Natural killer cell treated with Interleukin-12 subunit alpha and Interleukin-12 subunit beta and Interleukin-15 and Interleukin-18, amount 100 ng/mL, for 72 hours (primary cell): ENCODE data around the gene PARP1. TPM values are rescaled to one million over a fixed set of nuclear protein-coding genes. Genes with fewer than 3 reads are reported as not detected.
"Not testable (repeated sequence)": the region's sequence is repeated elsewhere in the genome, so short reads cannot be mapped to it uniquely, and the experiment has no call there.

Source experiments
- ATAC-seq, 2 donors: fragments of 150-1000 bp; cut with Tn5 transposase in 1 of 2; sonication (Bioruptor Pico), chemical (Tn5 transposase) in 1 of 2; 2 replicates each; pipeline ENCODE4 v1.10.0; 2021
- DNase-seq: peaks from one replicate; pipeline ENCODE4 v3.0.0; 2022; ENCODE audit warnings: low spot score
- H3K27ac Mint-ChIP-seq, 2 donors: 1 replicate in 1 of 2; 2 replicates in 1 of 2; pipeline ENCODE4 v1.8.0; 2022; ENCODE audit warnings: mixed read lengths in 2 of 2, mild to moderate bottlenecking in 1 of 2, moderate library complexity in 1 of 2
- H3K27me3 Mint-ChIP-seq, 2 donors: 1 replicate in 1 of 2; 2 replicates in 1 of 2; pipeline ENCODE4 v1.8.0; 2022; ENCODE audit warnings: mixed read lengths in 2 of 2
- H3K36me3 Mint-ChIP-seq: one replicate; pipeline ENCODE4 v1.8.0; 2022; ENCODE audit warnings: mixed read lengths
- H3K4me1 Mint-ChIP-seq, 2 donors: 1 replicate in 1 of 2; 2 replicates in 1 of 2; pipeline ENCODE4 v1.8.0; 2022; ENCODE audit warnings: low read depth in 2 of 2, mixed read lengths in 2 of 2, mild to moderate bottlenecking in 1 of 2
- H3K4me3 Mint-ChIP-seq: one replicate; pipeline ENCODE4 v1.8.0; 2022; ENCODE audit warnings: mixed read lengths
- H3K9me3 Mint-ChIP-seq: 2 replicates; pipeline ENCODE4 v1.8.0; 2022; ENCODE audit warnings: mixed read lengths
- total RNA-seq, 2 donors: library from RNA; stranded (reverse); gene quantifications; one replicate each; pipeline ENCODE4 v1.2.3, GENCODE V29; 2022

PARP1 gene
- total RNA-seq, 2 donors from 2014 or later = 138 to 246 TPM

DNA sequence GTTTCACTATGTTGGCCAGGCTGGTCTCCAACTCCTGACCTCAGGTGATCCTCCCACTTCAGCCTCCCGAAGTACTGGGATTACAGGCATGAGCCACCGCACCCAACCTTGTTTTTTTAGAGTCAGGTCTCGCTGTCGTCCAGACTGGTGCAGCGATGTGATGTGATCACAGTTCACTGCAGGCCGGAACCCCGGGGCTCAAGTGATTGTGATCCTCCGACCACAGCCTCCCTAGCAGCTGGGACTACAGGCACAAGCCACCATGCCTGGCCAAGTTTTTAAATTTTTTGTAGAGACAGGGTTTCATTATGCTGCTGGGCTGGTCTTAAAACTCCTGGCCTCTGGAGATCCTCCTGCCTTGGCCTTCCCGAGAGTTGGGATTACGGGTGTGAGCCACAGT lies 52.9 kb downstream of the PARP1 start:
- ATAC-seq (no peak), DNase-seq (no peak)
- Mint-ChIP-seq H3K27me3 (peaks cover 0 to 2% of the 10 kb centered on the region in 2 donors), H3K4me3 (no peak overlapping the region), H3K36me3 (no peaks in the 10 kb centered on the region), H3K27ac (no peak overlapping the region), H3K4me1 (no peaks in the 10 kb centered on the region), H3K9me3 (no peaks in the 10 kb centered on the region)

DNA sequence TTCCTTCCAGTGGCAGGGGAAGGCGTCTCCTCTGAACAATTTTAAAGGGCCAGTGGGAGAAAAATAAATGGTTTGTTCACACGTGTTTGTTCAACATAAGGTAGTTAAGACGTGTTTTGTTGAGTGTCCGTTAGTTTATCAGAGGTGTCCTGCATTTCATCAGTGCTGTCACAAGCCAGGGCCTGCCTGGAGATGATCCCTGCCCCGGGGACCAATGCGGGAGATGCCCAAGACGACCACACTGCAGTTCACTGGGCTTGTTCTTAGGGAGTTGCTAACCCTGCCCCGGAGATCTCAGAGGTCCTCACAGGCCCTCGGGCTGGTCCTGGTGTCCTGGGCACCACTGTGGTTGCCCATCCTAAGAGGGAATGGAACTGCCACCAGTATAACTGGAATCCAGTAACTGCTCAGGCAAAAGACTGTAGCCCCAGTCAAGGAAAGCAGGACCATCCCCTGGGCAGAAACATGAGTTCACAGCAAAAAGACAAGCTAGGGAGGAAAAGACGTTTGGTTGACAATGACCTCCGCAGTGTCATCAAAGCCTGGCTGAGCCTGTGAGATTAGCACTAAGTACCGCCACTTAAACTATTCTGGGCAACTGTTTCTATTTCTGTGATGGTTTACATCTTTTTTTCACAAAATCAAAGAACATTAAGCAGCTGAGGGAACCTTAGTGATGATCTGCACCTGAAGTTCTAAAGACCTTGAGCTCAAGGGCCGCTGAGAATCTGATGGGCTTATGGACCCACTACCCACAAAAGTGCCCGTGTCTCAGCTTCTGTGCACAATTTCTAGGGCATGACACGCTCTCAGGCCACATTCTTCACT lies 54.0 kb downstream of the PARP1 start:
- Mint-ChIP-seq H3K4me3 (no peak overlapping the region), H3K27me3 (peaks cover 0 to 2% of the 10 kb centered on the region in 2 donors), H3K4me1 (no peaks in the 10 kb centered on the region), H3K27ac (no peak overlapping the region), H3K36me3 (no peaks in the 10 kb centered on the region), H3K9me3 (no peaks in the 10 kb centered on the region)
- no peak for DNase-seq
- no peak for ATAC-seq

DNA sequence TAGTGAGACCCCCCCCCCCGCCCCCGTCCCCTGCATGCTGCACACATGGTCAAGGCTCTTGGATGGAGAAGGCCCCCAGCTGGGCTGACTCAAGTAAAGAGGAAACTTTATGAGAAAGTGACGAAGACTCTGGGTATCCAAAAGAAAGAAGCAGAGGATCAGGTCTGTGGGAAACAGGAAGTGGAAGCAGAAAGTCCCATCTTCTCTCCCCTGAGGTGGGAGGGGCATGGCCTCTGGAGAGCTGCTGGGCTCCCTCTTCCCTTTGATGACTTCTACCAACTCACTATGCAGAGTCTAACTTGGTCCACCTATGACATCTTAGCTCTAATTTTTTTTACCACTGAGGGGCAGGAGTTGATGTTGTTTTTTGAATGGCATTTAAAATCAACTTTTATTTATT lies 56.2 kb downstream of the PARP1 start:
- Mint-ChIP-seq H3K36me3 (no peaks in the 10 kb centered on the region), H3K27me3 (peaks cover 0 to 4% of the 10 kb centered on the region in 2 donors), H3K27ac (no peak overlapping the region), H3K9me3 (no peaks in the 10 kb centered on the region), H3K4me1 (no peaks in the 10 kb centered on the region), H3K4me3 (no peak overlapping the region)
- DNase-seq (no peak), ATAC-seq (no peak)

DNA sequence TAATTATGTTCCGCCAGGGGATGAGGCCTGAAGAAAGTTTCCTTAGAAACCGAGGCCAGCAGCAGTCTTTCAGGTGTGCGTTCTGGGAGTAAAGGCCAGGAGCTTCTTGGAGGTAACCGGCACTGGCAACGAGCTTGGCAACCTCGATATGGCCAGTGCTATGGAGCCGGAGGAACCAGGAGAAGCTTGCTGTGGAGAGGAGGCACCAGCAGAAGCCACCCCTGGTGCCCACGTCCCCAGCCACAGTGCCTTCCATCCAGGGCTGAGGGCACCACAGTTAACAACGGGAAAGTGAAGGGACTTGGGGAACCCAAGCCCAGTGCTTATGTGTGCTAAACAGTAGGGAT lies 57.4 kb downstream of the PARP1 start:
- ATAC-seq = no peak

DNA sequence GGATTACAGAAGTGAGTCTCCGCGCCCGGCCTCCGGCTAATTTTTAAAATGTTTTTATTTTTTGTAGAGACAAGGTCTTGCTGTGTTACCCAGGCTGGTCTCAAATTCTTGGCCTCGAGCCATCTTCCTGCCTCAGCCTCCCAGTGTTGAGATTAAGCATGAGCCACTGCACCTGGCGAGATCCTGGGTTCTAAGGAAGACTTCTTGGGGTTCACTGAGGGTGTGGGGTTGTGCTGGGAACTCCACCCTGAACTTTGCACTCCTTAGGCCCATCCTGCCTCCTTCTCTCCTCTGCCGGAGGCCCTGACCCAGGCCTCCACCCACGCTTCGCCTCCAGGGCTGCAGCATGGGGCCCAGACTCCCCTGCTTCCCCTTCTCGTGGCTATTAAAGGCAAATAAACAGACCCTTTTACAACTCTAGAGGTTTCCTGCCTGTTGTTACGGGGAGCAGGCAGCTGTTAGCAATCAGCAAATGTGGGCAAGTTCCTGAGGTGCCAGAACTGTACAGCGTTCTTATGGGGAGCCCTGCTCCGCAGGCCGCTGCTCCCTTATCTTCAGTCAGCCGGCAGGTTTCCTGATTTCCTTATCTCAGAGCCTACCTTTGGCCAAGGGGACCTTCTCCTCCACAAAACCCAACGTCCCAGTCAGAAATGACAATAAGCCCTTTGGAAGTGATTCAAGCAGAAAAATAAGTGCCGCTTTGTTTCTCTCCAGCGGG lies 57.9 kb downstream of the PARP1 start:
- Mint-ChIP-seq H3K27ac (no peak overlapping the region), H3K4me3 (no peak overlapping the region), H3K36me3 (no peaks in the 10 kb centered on the region), H3K27me3 (peaks cover 0 to 4% of the 10 kb centered on the region in 2 donors), H3K9me3 (no peaks in the 10 kb centered on the region), H3K4me1 (no peaks in the 10 kb centered on the region)
- DNase-seq (no peak), ATAC-seq (no peak)

More for the DNA sequence above, 57.4 kb downstream of the PARP1 start:
- Mint-ChIP-seq H3K9me3 (no peaks in the 10 kb centered on the region), H3K4me1 (no peaks in the 10 kb centered on the region), H3K4me3 (no peak overlapping the region), H3K36me3 (no peaks in the 10 kb centered on the region), H3K27me3 (peaks cover 0 to 4% of the 10 kb centered on the region in 2 donors), H3K27ac (no peak overlapping the region)
- DNase-seq = no peak

DNA sequence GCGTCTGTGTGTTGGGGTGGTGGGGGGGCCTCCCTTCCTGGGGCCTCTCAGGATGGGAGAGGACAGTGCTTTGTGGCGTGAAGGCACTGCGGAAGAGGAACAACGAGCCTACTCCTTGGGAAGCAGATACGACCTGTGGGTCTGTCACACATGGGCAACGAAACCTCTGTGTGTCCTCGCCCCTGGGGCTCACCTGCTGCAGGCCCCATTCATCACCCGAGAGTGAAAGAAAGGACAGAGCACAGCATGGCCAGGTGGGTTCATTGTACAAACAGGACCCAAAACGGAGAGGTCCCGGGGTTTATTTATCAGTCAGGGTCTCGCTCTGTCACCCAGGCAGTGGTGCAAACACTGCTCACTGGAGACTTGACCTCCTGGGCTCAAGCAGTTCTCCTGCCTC lies 58.8 kb downstream of the PARP1 start:
- no peaks in the 10 kb centered on the region for H3K4me1 Mint-ChIP-seq
- no peak overlapping the region for H3K4me3 Mint-ChIP-seq
- DNase-seq = no peak
- H3K27ac Mint-ChIP-seq = no peak overlapping the region
- peak in 1 of 2 donors; percentile 37 for ATAC-seq
- peaks cover 0 to 4% of the 10 kb centered on the region in 2 donors for H3K27me3 Mint-ChIP-seq
- H3K9me3 Mint-ChIP-seq = no peaks in the 10 kb centered on the region
- no peaks in the 10 kb centered on the region for H3K36me3 Mint-ChIP-seq

DNA sequence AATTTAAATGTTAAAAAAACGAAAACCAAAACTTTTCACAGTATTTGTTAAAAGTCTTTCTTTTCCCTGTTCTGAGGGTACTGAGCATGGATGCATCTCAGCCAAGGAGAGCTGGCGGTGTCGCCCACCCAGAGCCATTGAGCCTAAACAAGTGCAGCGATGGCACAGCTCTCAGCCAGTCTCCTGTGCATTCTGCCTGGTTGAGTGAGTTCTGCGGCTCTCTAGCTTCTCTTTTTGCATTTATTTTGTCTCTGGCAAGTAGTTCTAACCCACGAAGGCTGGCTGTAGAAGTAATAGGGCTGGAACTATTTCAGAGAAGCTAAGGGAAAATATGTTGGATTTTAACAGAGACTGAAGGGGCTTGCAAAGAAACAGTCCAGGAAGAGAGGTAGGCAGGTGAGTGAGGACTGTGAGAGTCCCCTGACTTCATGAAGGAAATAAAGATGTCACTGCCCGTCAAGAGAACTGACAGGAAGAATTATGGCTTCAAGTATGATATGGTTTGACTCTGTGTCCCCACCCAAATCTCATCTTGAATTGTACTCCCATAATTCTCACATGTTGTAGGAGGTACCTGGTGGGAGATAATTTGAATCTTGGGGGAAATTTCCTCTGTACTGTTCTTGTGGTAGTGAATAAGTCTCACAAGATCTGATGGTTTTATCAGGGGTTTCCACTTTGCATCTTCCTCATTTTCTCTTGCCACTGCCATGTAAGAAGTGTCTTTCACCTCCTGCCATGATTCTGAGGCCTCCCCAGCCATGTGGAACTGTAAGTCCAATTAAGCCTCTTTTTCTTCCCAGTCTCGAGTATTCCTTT lies 63.2 kb downstream of the PARP1 start:
- Mint-ChIP-seq H3K4me1 (no peaks in the 10 kb centered on the region), H3K36me3 (peaks cover 4% of the 10 kb centered on the region), H3K9me3 (no peaks in the 10 kb centered on the region), H3K27me3 (peaks cover 0 to 11% of the 10 kb centered on the region in 2 donors), H3K4me3 (no peak overlapping the region), H3K27ac (no peak overlapping the region)
- ATAC-seq (no peak), DNase-seq (no peak)

DNA sequence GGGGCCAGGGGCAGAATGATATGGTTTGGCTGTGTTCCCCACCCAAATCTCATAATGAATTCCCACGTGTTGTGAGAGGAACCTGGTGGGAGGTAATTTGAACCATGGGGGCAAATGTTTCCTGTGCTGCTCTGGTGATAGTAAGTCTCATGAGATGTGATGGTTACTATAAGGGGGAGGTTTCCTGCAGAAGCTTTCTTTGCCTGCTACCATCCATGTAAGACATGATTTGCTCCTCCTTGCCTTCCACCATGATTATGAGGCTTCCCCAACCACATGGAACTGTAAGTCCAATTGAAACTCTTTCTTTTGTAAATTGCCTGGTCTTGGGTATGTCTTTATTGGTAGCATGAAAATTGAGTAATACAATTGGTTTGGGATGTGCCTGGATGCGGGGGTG lies 65.2 kb downstream of the PARP1 start:
- H3K4me1 Mint-ChIP-seq = no peaks in the 10 kb centered on the region
- H3K4me3 Mint-ChIP-seq = no peak overlapping the region
- DNase-seq (no peak), ATAC-seq (no peak)
- no peak overlapping the region for H3K27ac Mint-ChIP-seq
- H3K27me3 Mint-ChIP-seq = peaks cover 0 to 9% of the 10 kb centered on the region in 2 donors
- peaks cover 4% of the 10 kb centered on the region for H3K36me3 Mint-ChIP-seq
- H3K9me3 Mint-ChIP-seq = no peaks in the 10 kb centered on the region

GRCh38 chr1:226340111-226340510 lies 67.8 kb downstream of the PARP1 start:
- H3K4me1 Mint-ChIP-seq, H3K36me3 Mint-ChIP-seq, DNase-seq, H3K9me3 Mint-ChIP-seq, H3K4me3 Mint-ChIP-seq, H3K27ac Mint-ChIP-seq, ATAC-seq: not testable (repeated sequence)
- H3K27me3 Mint-ChIP-seq = peaks cover 0 to 12% of the 10 kb centered on the region in 2 donors

GRCh38 chr1:226337276-226337875 lies 70.5 kb downstream of the PARP1 start:
- Mint-ChIP-seq H3K27ac (no peak overlapping the region), H3K9me3 (no peaks in the 10 kb centered on the region), H3K36me3 (peaks cover 4% of the 10 kb centered on the region), H3K4me3 (no peak overlapping the region), H3K27me3 (peaks cover 0 to 12% of the 10 kb centered on the region in 2 donors), H3K4me1 (peaks cover 5 to 10% of the 10 kb centered on the region in 2 donors)
- DNase-seq = no peak
- no peak for ATAC-seq

DNA sequence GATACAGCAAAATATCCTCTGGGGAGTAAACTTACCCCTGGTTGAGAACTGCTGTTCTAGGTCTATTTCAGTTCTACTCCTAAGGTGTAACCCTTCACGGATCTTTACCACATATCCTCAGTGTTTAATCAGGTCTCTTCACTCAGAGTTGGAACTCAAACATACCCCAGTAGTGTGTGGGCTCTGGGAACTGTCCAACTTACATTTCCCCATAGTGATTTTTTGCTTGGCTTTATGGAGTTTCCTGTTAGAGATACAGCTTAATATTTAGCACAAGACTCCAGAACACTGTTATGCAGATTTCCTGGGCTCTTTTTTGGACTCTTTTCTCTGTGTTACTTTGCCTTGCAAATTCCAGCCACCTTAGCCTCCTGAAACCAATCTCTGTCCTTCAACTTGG lies 72.2 kb downstream of the PARP1 start:
- no peaks in the 10 kb centered on the region for H3K9me3 Mint-ChIP-seq
- no peak overlapping the region for H3K4me3 Mint-ChIP-seq
- DNase-seq (no peak), ATAC-seq (no peak)
- H3K36me3 Mint-ChIP-seq = peaks cover 3% of the 10 kb centered on the region
- no peak overlapping the region for H3K27ac Mint-ChIP-seq
- peaks cover 0 to 9% of the 10 kb centered on the region in 2 donors for H3K27me3 Mint-ChIP-seq
- peaks cover 5 to 10% of the 10 kb centered on the region in 2 donors for H3K4me1 Mint-ChIP-seq

GRCh38 chr1:226332947-226333346 lies 74.9 kb downstream of the PARP1 start:
- ATAC-seq = no peak
- peak overlapping the region in 1 of 2 donors; percentile 26 for H3K27ac Mint-ChIP-seq
- peaks cover 5 to 10% of the 10 kb centered on the region in 2 donors for H3K4me1 Mint-ChIP-seq
- H3K36me3 Mint-ChIP-seq = no peaks in the 10 kb centered on the region
- H3K4me3 Mint-ChIP-seq = peak overlapping the region; percentile 81
- no peaks in the 10 kb centered on the region for H3K9me3 Mint-ChIP-seq
- peaks cover 0 to 3% of the 10 kb centered on the region in 2 donors for H3K27me3 Mint-ChIP-seq
- DNase-seq = no peak

DNA sequence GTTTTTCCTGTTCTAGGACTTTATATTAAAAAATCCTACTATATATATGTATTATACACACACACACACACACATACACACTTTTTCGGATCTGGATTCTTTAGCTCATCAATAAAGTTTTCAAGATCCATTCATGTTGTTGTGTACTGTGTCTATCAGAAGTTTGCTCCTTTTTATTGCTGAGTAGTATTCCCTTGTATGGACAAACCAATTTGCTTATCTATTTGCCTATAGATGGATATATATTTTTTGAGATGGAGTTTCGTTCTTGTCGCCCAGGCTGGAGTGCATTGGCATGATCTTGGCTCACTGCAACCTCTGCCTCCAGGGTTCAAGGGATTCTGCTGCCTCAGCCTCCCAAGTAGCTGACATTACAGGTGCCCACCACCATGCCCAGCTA lies 78.7 kb downstream of the PARP1 start:
- no peak for DNase-seq
- no peak for ATAC-seq
- Mint-ChIP-seq H3K27me3 (peaks cover 8% of the 10 kb centered on the region in 2 donors), H3K4me3 (no peak overlapping the region), H3K4me1 (peaks cover 5 to 10% of the 10 kb centered on the region in 2 donors), H3K9me3 (no peaks in the 10 kb centered on the region), H3K27ac (no peak overlapping the region), H3K36me3 (no peaks in the 10 kb centered on the region)
